Measurements from ENCODE around the gene GSS. TPM values are rescaled to one million over a fixed set of nuclear protein-coding genes. Genes with fewer than 3 reads are reported as not detected.

Gene GSS
- total and polyA plus RNA-seq, 2 donors (not counting 3 experiments of a cell fraction or from before 2014, with no cell fraction given): 47.9 to 65.1 TPM

GRCh38 chr20:34943808-34944567 is 11.6 kb downstream of the GSS start:
- Histone ChIP-seq H3K9ac (replicated peaks; ENCODE audit: extremely low read depth, insufficient read depth, low read length) (no peak overlapping the region), H3K79me2 (ENCODE audit: control insufficient read depth, insufficient read depth, low read length) (no peaks in the 10 kb centered on the region), H3K27me3 (ENCODE audit: control insufficient read depth in 2 of 2, insufficient read depth in 2 of 2, low read length in 2 of 2) (no peaks in the 10 kb centered on the region), H3K4me2 (ENCODE audit: insufficient read depth, low read length) (no peak overlapping the region), H3K9me1 (replicated peaks; ENCODE audit: control insufficient read depth, extremely low read depth, insufficient read depth, low read length) (peaks cover 2% of the 10 kb centered on the region), H2AFZ (ENCODE audit: low read depth, low read length) (no peak overlapping the region), H3K27ac (ENCODE audit: insufficient read depth, low read depth, low read length) (no peak overlapping the region), H3K36me3 (ENCODE audit: control insufficient read depth in 2 of 2, extremely low read depth in 1 of 2, insufficient read depth in 2 of 2, low read length in 2 of 2) (peaks cover 2 to 7% of the 10 kb centered on the region in 2 experiments), H3K9me3 (replicated peaks; ENCODE audit: control insufficient read depth, insufficient read depth, low read length) (no peaks in the 10 kb centered on the region), H3K4me3 (replicated peaks in 1 of 3; ENCODE audit: insufficient read depth in 1 of 3, low read depth in 1 of 3, low read length in 3 of 3) (no peak overlapping the region), H4K20me1 (replicated peaks; ENCODE audit: control insufficient read depth, extremely low read depth, insufficient read depth, low read length) (no peaks in the 10 kb centered on the region), H3K4me1 (ENCODE audit: control insufficient read depth, extremely low read depth, insufficient read depth, low read length) (peaks cover 13% of the 10 kb centered on the region)
- no peak for DNase-seq (ENCODE audit: low read depth, low spot score)
- TF ChIP-seq EZH2 (IDR thresholded peaks at IDR 0.05; ENCODE audit: borderline replicate concordance, low read depth, low read length, severe bottlenecking): no peak
- no peak for TF ChIP-seq FOS (IDR thresholded peaks at IDR 0.05; ENCODE audit: borderline replicate concordance, insufficient read depth, low read length)
- no peak for TF ChIP-seq GATA2 (IDR thresholded peaks at IDR 0.05; ENCODE audit: insufficient read depth, insufficient read length, low read depth, low read length)
- TF ChIP-seq POLR2AphosphoS5 (IDR thresholded peaks at IDR 0.05; ENCODE audit: insufficient read depth, low read depth, low read length): no peak
- TF ChIP-seq MYC (IDR thresholded peaks at IDR 0.05; ENCODE audit: low read depth, low read length): no peak
- TF ChIP-seq POLR2A (IDR thresholded peaks at IDR 0.05; ENCODE audit: low read depth, low read length): no peak
- TF ChIP-seq MAX (IDR thresholded peaks at IDR 0.05; ENCODE audit: insufficient read depth, insufficient read length): no peak
- no peak for TF ChIP-seq JUN (IDR thresholded peaks at IDR 0.05; ENCODE audit: borderline replicate concordance, insufficient read depth, insufficient read length, low read depth)
- TF ChIP-seq CTCF (IDR thresholded peaks at IDR 0.05; ENCODE audit: extremely low read depth in 1 of 2, insufficient read depth in 1 of 2, low read depth in 1 of 2, low read length in 2 of 2): no peak
- CTCF ChIA-PET: interaction anchor here (0.9 to 1.8 kb wide), 4 partner anchors 12 to 68 kb away, joined by 3 to 5 read pairs (median 3); partner anchors contain the start of gene MYH7B
- POLR2A ChIA-PET: no interaction called here
- BruUV-seq (replicated peaks): no TSS peak
- dilution Hi-C loops (cut with MboI; ENCODE audit: extremely low pct_ligation_motif_present, low sequenced_read_pairs) (no loop called here), intact Hi-C loops (cut with micrococcal nuclease) (no loop called here)
- no peak for FAIRE-seq

All from endothelial cell of umbilical vein (primary cell).